B cell (primary cell): ENCODE measurements around the gene PRKAB1.

ENCODE experiments used
- CTCF ChIP-seq: fragments of 200-600 bp; IDR thresholded peaks from one replicate; pipeline ENCODE4 v1.8.0; 2022; ENCODE audit warnings: antibody characterized with exemption, mild to moderate bottlenecking
- EZH2 ChIP-seq: IDR thresholded peaks from 2 replicates; pipeline ENCODE4 v1.6.1; 2012; ENCODE audit warnings: borderline replicate concordance, low read depth, mild to moderate bottlenecking, moderate library complexity, low read length; ENCODE audit not compliant: insufficient read depth, poor library complexity, severe bottlenecking

DNA sequence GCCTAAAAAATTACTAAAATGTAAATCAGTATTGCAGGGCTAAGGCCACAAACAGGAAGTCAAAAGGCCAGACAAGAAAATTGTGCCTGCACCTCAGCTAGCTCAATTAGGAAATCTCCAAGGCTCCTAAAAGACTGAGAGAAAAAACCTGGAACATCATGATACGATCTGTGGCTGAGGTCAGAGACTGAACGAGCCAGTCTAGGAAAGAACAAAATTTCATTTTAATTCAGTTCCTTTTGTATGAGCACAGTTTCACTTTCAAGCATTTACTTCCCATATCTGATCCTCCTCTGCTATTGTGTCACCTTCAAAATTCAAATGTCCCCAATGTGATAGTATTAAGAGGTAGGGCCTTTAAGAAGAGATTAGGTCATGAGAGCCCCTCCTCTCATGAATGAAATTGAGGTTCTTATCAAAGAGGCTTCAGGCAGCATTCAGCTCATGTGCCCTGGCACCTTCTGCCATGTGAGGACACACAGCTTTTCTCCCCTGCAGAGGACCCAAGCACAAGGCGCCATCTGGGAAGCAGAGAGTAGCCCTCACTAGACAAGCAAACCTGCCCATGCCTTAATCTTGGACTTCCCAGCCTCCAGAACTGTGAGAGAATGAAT, 14.8 kb downstream of the PRKAB1 start:
- TF ChIP-seq CTCF (no peak), EZH2 (no peak)
